IMR-90 (cell line): ENCODE data around the gene UBE2D4. TPM values are rescaled to one million over a fixed set of nuclear protein-coding genes. Genes with fewer than 3 reads are reported as not detected.

Source experiments
- ATAC-seq: fragments of 200-7000 bp; cut with Tn5 transposase; 2 replicates; pipeline ENCODE4 v1.9.1; 2020; ENCODE audit warnings: low read depth, mild to moderate bottlenecking, moderate library complexity
- BruUV-seq: library from RNA; stranded (reverse); fragments of 400-500 nt; replicated peaks from 2 replicates; lab custom pipeline; 2021; lab: Mats Ljungman, UMichigan
- CTCF ChIA-PET: fragments of 300-600 bp; formaldehyde crosslinking; extraction: SDS; loops from one replicate; lab custom pipeline; 2021; ENCODE audit warnings: antibody characterized with exemption; lab: Yijun Ruan, JAX
- POLR2A ChIA-PET: fragments of 300-600 bp; sonication (Branson Sonifier 250); formaldehyde crosslinking; loops from one replicate; lab custom pipeline; 2022; ENCODE audit warnings: antibody characterized with exemption; ENCODE audit not compliant: unreplicated experiment; lab: Charles Lee
- DNase-seq: peaks from one replicate; pipeline ENCODE4 v3.0.0; 2013
- H2AFZ ChIP-seq: replicated peaks from 2 replicates; pipeline ENCODE3; 2013; ENCODE audit warnings: low read length, mild to moderate bottlenecking; ENCODE audit not compliant: poor library complexity
- H2AK5ac ChIP-seq: 2 replicates; pipeline ENCODE4 v1.6.1; 2013; ENCODE audit warnings: low read depth, low read length, inconsistent platforms
- H2AK9ac ChIP-seq: replicated peaks from 2 replicates; pipeline ENCODE3; 2013; ENCODE audit warnings: mild to moderate bottlenecking, low read depth, low read length, moderate library complexity; ENCODE audit not compliant: poor library complexity
- H2BK120ac ChIP-seq: 2 replicates; pipeline ENCODE4 v1.6.1; 2013; ENCODE audit warnings: low read depth, low read length, inconsistent platforms
- H2BK15ac ChIP-seq: 3 replicates; pipeline ENCODE4 v1.6.1; 2013; ENCODE audit warnings: low read depth, low read length, inconsistent platforms
- H2BK20ac ChIP-seq: 2 replicates; pipeline ENCODE4 v1.6.1; 2013; ENCODE audit warnings: low read depth, mild to moderate bottlenecking, inconsistent platforms, low read length, moderate library complexity
- H2BK5ac ChIP-seq: 2 replicates; pipeline ENCODE4 v1.6.1; 2013; ENCODE audit warnings: mild to moderate bottlenecking, low read depth, low read length, inconsistent platforms; ENCODE audit not compliant: poor library complexity, severe bottlenecking
- H3K14ac ChIP-seq: replicated peaks from 2 replicates; pipeline ENCODE4 v1.6.1; 2013; ENCODE audit warnings: low read depth, low read length, inconsistent platforms
- H3K18ac ChIP-seq: 2 replicates; pipeline ENCODE4 v1.6.1; 2013; ENCODE audit warnings: low read depth, low read length, control low read depth
- H3K23ac ChIP-seq: 2 replicates; pipeline ENCODE4 v1.6.1; 2013; ENCODE audit warnings: low read depth, low read length, inconsistent platforms
- H3K27ac ChIP-seq: 2 replicates; pipeline ENCODE4 v1.5.1; 2013; ENCODE audit warnings: mild to moderate bottlenecking, control low read depth, low read length; ENCODE audit not compliant: insufficient read depth
- H3K27me3 ChIP-seq: 2 replicates; pipeline ENCODE4 v1.6.1; 2013; ENCODE audit warnings: low read length; ENCODE audit not compliant: control insufficient read depth, insufficient read depth
- H3K36me3 ChIP-seq: 2 replicates; pipeline ENCODE4 v1.6.1; 2013; ENCODE audit warnings: low read length, mixed read lengths; ENCODE audit not compliant: control insufficient read depth, insufficient read depth
- H3K4ac ChIP-seq: 2 replicates; pipeline ENCODE4 v1.6.1; 2013; ENCODE audit warnings: low read depth, low read length, inconsistent platforms
- H3K4me1 ChIP-seq: 2 replicates; pipeline ENCODE4 v1.6.1; 2013; ENCODE audit warnings: low read length, mixed read lengths; ENCODE audit not compliant: control insufficient read depth, insufficient read depth
- H3K4me2 ChIP-seq: 2 replicates; pipeline ENCODE4 v1.6.1; 2013; ENCODE audit warnings: low read depth, mild to moderate bottlenecking, control low read depth, low read length, moderate library complexity
- H3K4me3 ChIP-seq: 2 replicates; pipeline ENCODE4 v1.5.1; 2013; ENCODE audit warnings: low read depth, mild to moderate bottlenecking, control low read depth, low read length, moderate library complexity; ENCODE audit not compliant: insufficient read depth
- H3K56ac ChIP-seq: 2 replicates; pipeline ENCODE4 v1.6.1; 2013; ENCODE audit warnings: low read length, inconsistent platforms; ENCODE audit not compliant: insufficient read depth; ENCODE audit errors: extremely low read depth
- H3K79me1 ChIP-seq, 2 experiments: 2 replicates each; pipeline ENCODE4 v1.6.1; 2013; ENCODE audit warnings: low read length in 2 of 2, inconsistent platforms in 1 of 2, low read depth in 1 of 2
- H3K9ac ChIP-seq: 2 replicates; pipeline ENCODE4 v1.6.1; 2013; ENCODE audit warnings: low read depth, low read length, control low read depth
- H3K9me1 ChIP-seq: 2 replicates; pipeline ENCODE4 v1.6.1; 2013; ENCODE audit warnings: low read length, inconsistent platforms; ENCODE audit not compliant: insufficient read depth
- H3K9me3 ChIP-seq: 2 replicates; pipeline ENCODE4 v1.6.1; 2013; ENCODE audit warnings: low read length; ENCODE audit not compliant: control insufficient read depth, insufficient read depth
- H4K20me1 ChIP-seq: 2 replicates; pipeline ENCODE4 v1.6.1; 2013; ENCODE audit warnings: low read length, inconsistent platforms; ENCODE audit not compliant: insufficient read depth
- H4K5ac ChIP-seq: 2 replicates; pipeline ENCODE4 v1.6.1; 2013; ENCODE audit warnings: mild to moderate bottlenecking, low read depth, low read length, control low read depth
- H4K8ac ChIP-seq, 2 experiments: 2 replicates each; pipeline ENCODE4 v1.6.1; 2013; ENCODE audit warnings: low read depth in 2 of 2, low read length in 2 of 2, control low read depth in 1 of 2, inconsistent platforms in 1 of 2
- H4K91ac ChIP-seq: 2 replicates; pipeline ENCODE4 v1.6.1; 2013; ENCODE audit warnings: low read depth, low read length, inconsistent platforms; ENCODE audit not compliant: insufficient read depth
- BHLHE40 ChIP-seq: fragments of 150-350 bp; IDR thresholded peaks from 2 replicates; pipeline ENCODE4 v1.6.1; 2016; ENCODE audit warnings: mild to moderate bottlenecking, low read depth, low read length
- CEBPB ChIP-seq: IDR thresholded peaks from 2 replicates; pipeline ENCODE4 v1.6.1; 2012; ENCODE audit warnings: low read depth, low read length, improper control_type of control experiment
- FOS ChIP-seq: fragments of 150-350 bp; IDR thresholded peaks from 2 replicates; pipeline ENCODE4 v1.6.1; 2016; ENCODE audit warnings: low read depth, low read length
- MAFK ChIP-seq: IDR thresholded peaks from 2 replicates; pipeline ENCODE4 v1.6.1; 2012; ENCODE audit warnings: low read depth, low read length, improper control_type of control experiment
- MXI1 ChIP-seq: IDR thresholded peaks from 2 replicates; pipeline ENCODE4 v1.6.1; 2012; ENCODE audit warnings: low read depth, mild to moderate bottlenecking, low read length, moderate library complexity, borderline replicate concordance
- POLR2A ChIP-seq: IDR thresholded peaks from 2 replicates; pipeline ENCODE4 v1.6.1; 2012; ENCODE audit warnings: mild to moderate bottlenecking, low read depth, low read length
- RAD21 ChIP-seq: IDR thresholded peaks from 2 replicates; pipeline ENCODE4 v1.6.1; 2012; ENCODE audit warnings: low read length, improper control_type of control experiment
- RCOR1 ChIP-seq: IDR thresholded peaks from 2 replicates; pipeline ENCODE4 v1.6.1; 2012; ENCODE audit warnings: mild to moderate bottlenecking, low read length, improper control_type of control experiment; ENCODE audit not compliant: insufficient replicate concordance
- RFX5 ChIP-seq: IDR thresholded peaks from 2 replicates; pipeline ENCODE4 v1.8.0; 2012; ENCODE audit warnings: low read depth, mild to moderate bottlenecking, low read length, moderate library complexity
- SMC3 ChIP-seq: fragments of 150-350 bp; IDR thresholded peaks from 2 replicates; pipeline ENCODE4 v1.6.1; 2016; ENCODE audit warnings: low read depth, mild to moderate bottlenecking, antibody characterized with exemption, low read length, moderate library complexity
- USF2 ChIP-seq: fragments of 150-350 bp; IDR thresholded peaks from 2 replicates; pipeline ENCODE4 v1.6.1; 2017; ENCODE audit warnings: mild to moderate bottlenecking, antibody characterized with exemption, low read length, low read depth
- WGBS, 2 experiments: methylation state at CpG; one replicate each; pipeline versions ENCODE4 v1.1.5 to v1.1.7; 2013; ENCODE audit warnings: missing lambda C conversion rate in 2 of 2; ENCODE audit not compliant: insufficient read length in 1 of 2; ENCODE audit errors: extremely low coverage in 2 of 2; 5-methylcytosine and 5-hydroxymethylcytosine counted together
- dilution Hi-C: fragments of 300-500 bp; cut with HindIII; formaldehyde crosslinking; loops from one replicate; pipeline ENCODE4 v1.14.3; 2018; ENCODE audit warnings: low sequenced_read_pairs; ENCODE audit not compliant: unreplicated experiment
- in situ Hi-C: fragments of 300-500 bp; cut with MboI; formaldehyde crosslinking; loops from 3 replicates; pipeline ENCODE4 v1.14.3; 2019; ENCODE audit warnings: low sequenced_read_pairs, inconsistent platforms, mixed read lengths
- intact Hi-C: fragments of 100-400 bp; cut with micrococcal nuclease; formaldehyde crosslinking; loops from 2 replicates; pipeline ENCODE4 v1.10.0; 2022
- polyA plus RNA-seq, 3 experiments: library from polyadenylated mRNA; depleted of rRNA; stranded (reverse); fragments of >200 nt; gene quantifications; 2 replicates each; pipeline ENCODE4 v1.2.3, GENCODE V29; 2012; ENCODE audit warnings: low replicate concordance in 1 of 3
- total RNA-seq: library from RNA; depleted of rRNA; stranded (reverse); fragments of >200 nt; gene quantifications from 2 replicates; pipeline ENCODE4 v1.2.3, GENCODE V29; 2012
- TF ChIP-seq, protein P1 (sequence below): conservative IDR thresholded peaks from 2 replicates; pipeline ENCODE4 v1.5.1; 2012; ENCODE audit warnings: mild to moderate bottlenecking, low read depth, low read length, improper control_type of control experiment
- TF ChIP-seq, protein P2 (sequence below): fragments of 150-350 bp; IDR thresholded peaks from 2 replicates; pipeline ENCODE4 v1.6.1; 2016; ENCODE audit warnings: low read depth, mild to moderate bottlenecking, low read length, moderate library complexity, borderline replicate concordance

UBE2D4 gene
- total and polyA plus RNA-seq, 2 of the 4 experiments (the other 2 are of a cell fraction) = 9.7 to 10.5 TPM

DNA sequence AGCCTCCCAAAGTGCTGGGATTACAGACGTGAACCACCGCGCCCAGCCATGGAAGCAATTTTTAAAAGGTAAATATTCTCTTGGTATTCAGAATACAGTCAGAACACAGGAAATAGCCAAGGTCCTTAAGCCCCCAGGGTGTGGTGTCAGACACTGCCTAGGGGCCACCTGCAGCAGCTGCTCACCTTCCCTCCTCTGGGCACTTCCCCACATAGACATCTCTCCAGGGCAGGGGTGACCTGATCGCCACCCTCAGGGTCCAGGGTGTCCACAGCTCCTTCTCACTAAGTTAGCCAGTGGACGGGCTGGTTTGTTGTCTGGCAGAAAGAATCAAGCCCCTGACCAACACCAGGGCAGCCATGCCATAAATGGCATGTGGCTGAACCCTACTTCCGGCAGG lies 35.8 kb upstream of the UBE2D4 start:
- TF ChIP-seq POLR2A = no peak
- no peak for TF ChIP-seq MAFK
- TF ChIP-seq, protein P1, sequence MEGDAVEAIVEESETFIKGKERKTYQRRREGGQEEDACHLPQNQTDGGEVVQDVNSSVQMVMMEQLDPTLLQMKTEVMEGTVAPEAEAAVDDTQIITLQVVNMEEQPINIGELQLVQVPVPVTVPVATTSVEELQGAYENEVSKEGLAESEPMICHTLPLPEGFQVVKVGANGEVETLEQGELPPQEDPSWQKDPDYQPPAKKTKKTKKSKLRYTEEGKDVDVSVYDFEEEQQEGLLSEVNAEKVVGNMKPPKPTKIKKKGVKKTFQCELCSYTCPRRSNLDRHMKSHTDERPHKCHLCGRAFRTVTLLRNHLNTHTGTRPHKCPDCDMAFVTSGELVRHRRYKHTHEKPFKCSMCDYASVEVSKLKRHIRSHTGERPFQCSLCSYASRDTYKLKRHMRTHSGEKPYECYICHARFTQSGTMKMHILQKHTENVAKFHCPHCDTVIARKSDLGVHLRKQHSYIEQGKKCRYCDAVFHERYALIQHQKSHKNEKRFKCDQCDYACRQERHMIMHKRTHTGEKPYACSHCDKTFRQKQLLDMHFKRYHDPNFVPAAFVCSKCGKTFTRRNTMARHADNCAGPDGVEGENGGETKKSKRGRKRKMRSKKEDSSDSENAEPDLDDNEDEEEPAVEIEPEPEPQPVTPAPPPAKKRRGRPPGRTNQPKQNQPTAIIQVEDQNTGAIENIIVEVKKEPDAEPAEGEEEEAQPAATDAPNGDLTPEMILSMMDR = no peak
- no peak for TF ChIP-seq MXI1
- TF ChIP-seq CEBPB = no peak
- no peak for TF ChIP-seq RCOR1
- TF ChIP-seq SMC3 = no peak
- TF ChIP-seq BHLHE40 = no peak
- no peak for TF ChIP-seq USF2
- TF ChIP-seq RAD21 = no peak
- TF ChIP-seq FOS = no peak
- TF ChIP-seq, protein P2, sequence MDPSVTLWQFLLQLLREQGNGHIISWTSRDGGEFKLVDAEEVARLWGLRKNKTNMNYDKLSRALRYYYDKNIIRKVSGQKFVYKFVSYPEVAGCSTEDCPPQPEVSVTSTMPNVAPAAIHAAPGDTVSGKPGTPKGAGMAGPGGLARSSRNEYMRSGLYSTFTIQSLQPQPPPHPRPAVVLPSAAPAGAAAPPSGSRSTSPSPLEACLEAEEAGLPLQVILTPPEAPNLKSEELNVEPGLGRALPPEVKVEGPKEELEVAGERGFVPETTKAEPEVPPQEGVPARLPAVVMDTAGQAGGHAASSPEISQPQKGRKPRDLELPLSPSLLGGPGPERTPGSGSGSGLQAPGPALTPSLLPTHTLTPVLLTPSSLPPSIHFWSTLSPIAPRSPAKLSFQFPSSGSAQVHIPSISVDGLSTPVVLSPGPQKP = no peak
- no peak for TF ChIP-seq RFX5
- POLR2A ChIA-PET = no interaction called here
- H4K20me1 ChIP-seq = peaks cover 33% of the 10 kb centered on the region

More for the DNA sequence above, 35.8 kb upstream of the UBE2D4 start:
- no peak overlapping the region for H3K4me3 ChIP-seq
- dilution Hi-C loops = no loop called here
- H4K91ac ChIP-seq = no peak overlapping the region
- H3K4me1 ChIP-seq = peaks cover 2% of the 10 kb centered on the region; the same call in 1 of the 2 replicates
- in situ Hi-C loops = no loop called here
- ATAC-seq (no peak), DNase-seq (no peak)
- peaks cover 4% of the 10 kb centered on the region for H3K36me3 ChIP-seq
- H3K9me1 ChIP-seq = peaks cover 13% of the 10 kb centered on the region; the same call in 1 of the 2 replicates
- H3K4me2 ChIP-seq = no peak overlapping the region
- no peaks in the 10 kb centered on the region for H3K27me3 ChIP-seq
- 100% methylated on average over 1 of the region's 6 CpGs; no CpG with 5 or more reads in 1 of the 2 experiments for WGBS, 2 experiments
- H2BK5ac ChIP-seq = no peak overlapping the region
- H2AK9ac ChIP-seq = peak overlapping the region; percentile 15
- H2BK20ac ChIP-seq = no peak overlapping the region
- H4K5ac ChIP-seq = no peak overlapping the region
- no peak overlapping the region for H3K27ac ChIP-seq
- intact Hi-C loops = no loop called here
- H2AK5ac ChIP-seq = 0 out of 2 replicates have a peak overlapping the region, but pooled peaks have one; percentile 4
- H3K14ac ChIP-seq = no peak overlapping the region
- H2BK120ac ChIP-seq = no peak overlapping the region
- H3K9me3 ChIP-seq = no peaks in the 10 kb centered on the region
- no peak overlapping the region for H4K8ac ChIP-seq
- no peak overlapping the region for H3K23ac ChIP-seq
- H3K79me1 ChIP-seq = peaks cover 35 to 74% of the 10 kb centered on the region in 2 experiments
- no peak overlapping the region for H3K9ac ChIP-seq
- no peak overlapping the region for H3K56ac ChIP-seq
- BruUV-seq = no TSS peak
- H2AFZ ChIP-seq = no peak overlapping the region
- no peak overlapping the region for H3K4ac ChIP-seq
- CTCF ChIA-PET = no interaction called here
- H3K18ac ChIP-seq = no peak overlapping the region
- H2BK15ac ChIP-seq = no peak overlapping the region
